GM19023 (cell line): Measurements from ENCODE around the gene SLC35F6.
"Not testable (repeated sequence)": the region's sequence is repeated elsewhere in the genome, so short reads cannot be mapped to it uniquely, and the experiment has no call there.

ENCODE experiments used
- ATAC-seq: cut with Tn5 transposase; IDR thresholded peaks from one replicate; pipeline ENCODE4 v1.9.1; 2021; ENCODE audit warnings: mild to moderate bottlenecking, moderate library complexity; ENCODE audit not compliant: unreplicated experiment

Gene SLC35F6

DNA sequence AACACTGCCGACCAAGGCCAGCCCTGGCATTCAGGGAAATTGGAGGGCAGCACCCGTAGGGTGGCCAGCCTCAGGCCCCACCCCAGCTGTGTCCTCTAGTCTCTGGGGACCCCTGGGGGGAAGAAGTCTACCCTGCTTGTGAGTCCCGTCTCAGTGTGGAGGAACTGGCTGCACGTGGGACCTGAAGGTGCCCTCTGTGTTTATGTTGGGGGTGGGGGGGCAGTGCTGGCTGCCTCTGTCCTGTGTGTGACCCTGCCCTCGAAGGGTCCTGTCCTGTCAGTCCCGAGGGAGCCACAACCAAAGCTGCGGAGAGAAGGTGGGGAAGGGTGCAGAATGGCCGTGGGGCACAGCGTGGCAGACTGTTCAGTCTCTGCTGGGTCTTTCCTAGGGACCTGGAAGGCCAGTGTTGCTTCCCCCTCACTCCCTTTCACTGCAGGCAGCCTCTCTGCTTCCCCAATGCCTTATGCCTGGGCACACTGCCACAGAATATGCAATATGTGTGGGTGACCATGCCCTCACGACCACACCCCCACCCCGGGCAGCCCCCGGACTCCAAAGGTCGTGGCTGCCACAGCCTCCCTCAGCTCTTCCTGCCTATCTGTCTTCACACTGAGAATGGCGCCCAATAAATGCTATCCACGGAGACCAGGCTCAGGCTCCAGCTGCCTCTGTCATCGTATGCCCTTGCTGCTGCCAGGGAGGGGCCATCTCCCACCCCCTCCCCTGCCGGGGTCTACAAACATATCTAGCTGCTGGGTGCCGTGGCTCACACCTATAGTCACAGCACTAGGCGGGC is 33.3 kb upstream of the SLC35F6 start:
- ATAC-seq: no peak

DNA sequence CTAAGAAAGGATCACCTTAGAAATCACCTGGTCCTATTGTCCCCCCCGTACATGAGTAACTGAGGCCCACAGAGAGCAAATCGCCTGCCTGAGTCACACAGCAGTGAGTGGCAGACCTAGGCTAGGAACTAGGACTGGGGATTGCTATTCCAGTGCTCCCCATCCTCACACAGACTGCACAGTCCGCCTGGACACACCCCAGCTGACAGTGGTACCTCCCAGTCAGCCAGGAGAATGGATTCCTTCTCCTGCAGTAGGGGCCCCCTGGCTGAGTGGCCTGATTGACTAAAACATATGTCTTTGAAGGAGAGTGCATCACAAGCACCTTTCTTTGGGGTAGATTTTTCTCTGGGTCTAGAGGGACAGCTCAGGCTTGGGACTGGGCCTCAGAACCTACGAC is 32.4 kb upstream of the SLC35F6 start:
- ATAC-seq: no peak

DNA sequence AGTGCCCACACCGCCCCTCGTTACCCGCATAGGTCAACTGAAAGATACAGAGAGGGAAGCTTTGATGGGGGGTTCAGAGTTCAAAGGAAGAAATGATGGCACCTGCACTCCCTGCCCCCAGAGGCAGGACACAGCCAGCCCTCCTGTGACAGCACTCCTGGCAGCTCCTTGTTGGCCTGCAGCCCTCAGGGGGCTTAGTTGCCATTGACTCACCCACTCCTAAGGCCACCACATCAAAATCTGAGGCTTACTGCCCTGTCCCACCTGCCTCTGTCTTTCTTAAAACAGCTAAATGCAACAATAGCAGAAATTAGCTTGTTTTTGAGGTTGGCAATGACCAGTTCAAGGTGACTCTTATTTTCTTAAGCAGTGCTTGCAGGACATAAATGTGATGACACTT is 31.6 kb upstream of the SLC35F6 start:
- ATAC-seq: no peak

DNA sequence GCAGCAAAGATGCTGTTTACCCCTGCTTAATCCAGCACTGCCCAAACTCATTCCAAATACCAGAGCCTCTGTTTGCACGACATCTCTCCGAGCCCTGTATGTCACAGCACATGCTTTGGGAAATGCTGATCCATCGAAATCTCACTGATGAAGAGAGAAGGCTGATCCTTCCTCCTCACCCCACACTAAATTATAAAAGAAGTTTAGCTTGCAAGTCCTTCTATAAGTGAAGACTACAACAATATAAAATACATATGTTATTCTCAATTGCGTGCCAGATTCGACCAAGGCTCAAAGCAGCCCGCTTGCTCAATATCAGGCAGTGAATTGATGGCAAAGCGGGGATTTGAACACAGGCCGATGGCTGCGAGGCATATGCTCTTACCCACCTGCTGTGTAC is 30.7 kb upstream of the SLC35F6 start:
- no peak for ATAC-seq

DNA sequence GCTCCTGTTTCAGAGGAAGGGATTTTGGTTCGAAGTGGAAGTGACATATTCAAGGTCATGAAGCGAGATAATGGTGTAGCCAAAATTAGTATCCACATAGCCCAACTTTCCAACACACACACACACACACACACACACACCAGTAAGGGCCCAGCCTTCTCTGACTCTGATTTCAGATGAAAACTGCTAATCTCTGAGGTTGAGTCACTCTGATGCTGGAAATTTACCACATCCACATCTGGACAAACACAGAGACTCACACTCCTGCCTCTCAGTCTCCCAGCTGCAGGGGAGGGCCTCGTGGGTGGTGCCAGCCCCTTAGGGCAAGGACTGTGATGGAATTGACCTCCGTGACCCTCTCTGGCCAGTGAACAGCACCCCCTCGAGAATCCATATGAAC is 29.0 kb upstream of the SLC35F6 start:
- no peak for ATAC-seq

DNA sequence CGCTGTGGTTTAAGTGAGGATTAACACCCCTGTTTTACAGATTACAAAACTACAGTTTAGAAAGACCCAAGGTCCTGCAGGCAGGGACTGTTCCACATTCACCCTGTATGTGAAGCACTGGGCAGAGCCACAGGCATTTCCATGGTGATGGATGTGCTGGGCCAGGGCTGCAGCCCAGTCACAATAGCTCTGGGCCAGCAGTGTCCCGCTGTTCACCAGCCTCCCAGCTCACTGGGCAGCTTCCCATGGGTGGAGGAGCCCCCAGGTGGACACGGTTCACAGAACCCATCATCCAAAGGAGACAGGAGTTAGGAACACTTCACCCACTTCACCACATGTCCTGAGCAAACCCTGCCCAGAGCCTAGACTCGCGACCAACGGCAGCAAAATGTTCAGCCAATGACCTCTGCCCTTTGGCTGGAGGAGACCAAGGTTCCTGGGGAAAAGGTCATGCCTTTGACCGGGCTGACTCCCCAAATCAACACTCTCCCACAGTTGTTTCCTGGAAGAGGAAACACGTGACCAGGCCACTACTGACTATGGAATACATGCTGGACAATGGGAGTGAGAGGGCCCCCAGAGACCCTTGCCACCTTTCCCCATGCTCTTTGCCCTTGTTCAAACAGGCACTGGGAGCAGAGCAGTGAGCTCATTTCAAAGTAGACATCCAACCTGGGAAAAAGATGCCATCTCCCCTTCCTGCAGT is 28.0 kb upstream of the SLC35F6 start:
- no peak for ATAC-seq

DNA sequence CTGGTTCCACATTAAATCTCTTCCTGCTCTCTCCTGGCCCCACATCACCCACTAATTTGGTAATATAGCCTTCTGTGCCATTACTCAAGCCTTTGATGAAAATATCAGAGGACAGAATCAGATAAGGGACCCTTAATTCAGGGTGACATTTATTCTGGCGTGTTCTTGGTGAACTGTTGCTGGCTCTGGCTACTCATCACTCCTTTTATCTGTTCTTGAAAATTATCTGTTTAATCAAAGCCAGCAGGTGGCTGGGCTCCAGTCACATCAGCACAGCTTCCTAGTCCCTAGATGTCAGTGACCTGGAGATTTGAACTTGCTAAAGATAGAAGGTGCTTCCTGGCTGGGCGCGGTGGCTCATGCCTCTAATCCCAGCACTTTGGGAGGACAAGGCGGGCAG is 26.9 kb upstream of the SLC35F6 start:
- no peak for ATAC-seq

DNA sequence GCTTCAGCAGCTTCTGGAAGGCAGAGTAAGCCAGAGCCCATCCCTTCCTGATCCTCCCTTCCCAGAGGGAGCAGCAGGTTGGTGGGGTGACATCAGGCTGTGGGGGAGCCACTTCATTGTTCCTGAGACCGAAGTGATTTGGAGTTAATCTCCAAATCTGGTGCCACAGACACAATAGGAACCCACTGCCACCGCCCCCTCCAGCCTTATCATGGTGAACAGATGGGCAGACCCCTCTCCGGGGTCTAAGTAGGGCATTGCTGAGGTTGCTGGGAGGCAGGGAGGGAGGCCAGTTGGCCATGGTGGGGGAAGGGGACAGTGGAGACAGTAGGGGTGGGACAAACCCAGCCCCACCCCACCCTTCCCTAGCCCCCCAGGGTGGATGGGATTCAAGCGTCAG is 25.6 kb upstream of the SLC35F6 start:
- no peak for ATAC-seq

DNA sequence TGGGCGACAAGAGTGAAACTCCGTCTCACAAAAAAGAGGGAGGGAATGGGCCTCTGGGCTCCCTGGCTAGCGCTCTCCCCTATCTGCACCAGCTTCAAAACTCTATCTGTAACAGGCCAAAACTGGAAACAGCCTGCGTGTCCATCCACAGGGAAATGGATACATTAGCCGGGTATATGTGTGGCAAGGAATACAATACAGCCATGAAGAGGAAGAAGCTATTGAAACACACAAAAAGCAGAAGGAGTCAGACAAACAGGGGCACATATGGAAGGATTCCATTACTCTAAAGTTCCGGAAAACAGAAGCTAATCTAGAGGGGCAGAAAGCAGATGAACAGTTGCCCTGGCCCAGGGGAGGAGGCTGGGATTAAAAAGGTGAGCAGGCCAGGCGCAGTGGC is 24.6 kb upstream of the SLC35F6 start:
- ATAC-seq: no peak

DNA sequence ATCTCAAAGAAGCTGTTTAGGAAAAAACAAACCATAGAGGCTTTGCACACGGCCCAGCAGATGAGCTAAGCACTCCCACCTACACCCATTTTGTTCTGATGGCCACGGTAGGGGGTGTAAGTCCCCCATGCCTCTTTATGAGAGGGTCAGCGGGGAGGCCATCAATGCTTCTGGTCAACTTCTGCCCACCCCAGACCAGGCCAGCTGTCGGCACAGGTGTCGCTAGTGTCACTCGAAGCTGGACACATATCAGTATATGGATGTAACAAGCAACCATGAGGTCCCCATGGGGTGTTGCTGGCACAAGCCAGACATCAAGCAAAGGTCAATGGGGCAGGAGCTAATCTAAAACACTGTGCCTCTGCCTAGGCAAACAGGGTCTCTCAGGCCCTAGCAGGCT is 23.7 kb upstream of the SLC35F6 start:
- no peak for ATAC-seq

DNA sequence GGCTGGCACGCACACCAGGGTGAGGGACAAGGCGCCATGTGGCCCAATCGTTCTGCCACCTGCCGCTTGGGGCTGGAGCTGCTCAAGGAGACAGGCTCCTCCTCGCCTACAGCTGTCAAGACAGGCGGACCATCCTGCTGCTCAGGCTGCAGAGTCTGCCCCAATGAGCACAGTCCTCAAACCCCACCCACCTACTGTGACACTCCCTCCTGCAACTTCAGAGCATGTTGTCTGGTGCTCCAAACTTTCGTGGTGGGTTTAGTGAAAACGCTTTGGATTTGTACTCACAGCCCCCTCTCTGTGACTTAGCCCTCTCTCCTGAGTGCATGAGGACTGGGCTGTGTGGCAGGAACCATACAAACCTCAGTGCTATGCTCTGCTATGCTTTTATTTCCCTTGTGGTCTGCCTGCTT is 23.2 kb upstream of the SLC35F6 start:
- ATAC-seq: no peak

DNA sequence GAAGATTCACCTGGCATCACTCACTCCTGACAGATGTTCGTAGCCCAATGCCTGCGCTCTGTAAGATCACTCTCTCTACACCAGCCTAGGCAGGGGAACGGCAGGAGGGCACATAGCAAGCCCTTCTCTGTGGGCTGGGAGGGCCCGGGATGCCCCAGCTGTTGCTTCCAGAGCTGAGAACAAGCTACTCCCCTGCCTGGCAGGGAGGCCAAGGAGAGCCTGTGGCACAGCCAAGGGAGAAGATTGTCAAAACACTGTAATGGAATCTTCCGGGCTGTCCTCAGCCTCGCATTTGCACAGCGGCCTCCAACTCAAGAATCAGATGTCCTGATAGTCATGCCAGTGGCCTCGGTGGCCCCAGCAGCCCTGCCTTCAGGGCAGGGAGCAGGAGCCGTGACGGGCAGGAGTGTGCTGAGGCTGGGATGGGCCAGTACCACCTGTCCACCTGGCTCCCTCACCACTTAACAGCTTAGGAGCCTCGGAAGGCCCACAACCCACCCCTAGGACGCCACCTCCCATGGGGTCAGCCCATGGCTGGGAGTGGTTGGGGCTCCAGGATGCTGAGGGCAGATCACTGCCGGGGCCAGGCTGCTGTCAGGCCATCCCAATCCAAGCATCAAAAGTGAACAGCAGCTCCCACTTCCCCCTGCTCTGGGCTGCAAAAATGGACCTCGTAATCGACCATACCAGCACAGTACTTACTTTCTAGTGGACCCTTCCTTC is 21.9 kb upstream of the SLC35F6 start:
- no peak for ATAC-seq

DNA sequence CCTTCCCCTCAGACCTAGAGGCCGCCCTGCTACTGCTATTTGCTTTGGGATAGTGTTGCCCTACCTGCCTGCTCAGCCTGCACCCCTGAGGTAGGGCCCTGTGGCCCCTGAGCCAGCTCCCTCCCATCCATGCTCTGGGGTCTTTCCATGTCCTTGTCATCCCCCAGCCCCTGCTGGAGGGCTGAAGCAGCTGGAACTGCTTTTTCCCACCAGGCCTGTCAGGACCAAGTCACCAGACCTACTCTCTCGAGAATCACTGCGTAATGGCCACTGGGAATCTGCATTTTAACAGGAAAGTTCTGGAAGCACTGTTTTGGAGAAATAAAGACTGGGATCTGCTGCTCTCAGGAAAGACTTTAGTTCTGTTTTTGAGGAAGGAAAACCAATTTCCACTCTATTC is 20.2 kb upstream of the SLC35F6 start:
- ATAC-seq: no peak

DNA sequence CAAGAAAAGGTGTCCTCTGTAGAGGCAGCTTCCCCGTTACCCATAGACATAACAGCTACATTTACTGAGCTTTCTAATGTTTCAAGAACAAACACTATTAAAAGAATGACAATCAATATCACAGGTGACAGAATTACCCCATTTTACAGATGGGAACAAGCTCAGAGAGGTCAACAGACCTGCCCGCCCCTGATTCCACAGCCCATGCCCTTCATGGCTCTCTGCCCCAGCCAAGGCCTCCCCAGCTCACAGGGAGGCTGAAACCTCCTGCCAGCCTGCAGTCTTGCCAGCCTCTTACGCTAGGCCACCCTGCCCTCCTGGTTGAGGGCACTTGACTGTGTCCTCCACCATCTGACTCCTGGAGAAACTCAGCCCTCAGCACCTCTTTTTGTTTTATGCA is 19.1 kb upstream of the SLC35F6 start:
- ATAC-seq: no peak

DNA sequence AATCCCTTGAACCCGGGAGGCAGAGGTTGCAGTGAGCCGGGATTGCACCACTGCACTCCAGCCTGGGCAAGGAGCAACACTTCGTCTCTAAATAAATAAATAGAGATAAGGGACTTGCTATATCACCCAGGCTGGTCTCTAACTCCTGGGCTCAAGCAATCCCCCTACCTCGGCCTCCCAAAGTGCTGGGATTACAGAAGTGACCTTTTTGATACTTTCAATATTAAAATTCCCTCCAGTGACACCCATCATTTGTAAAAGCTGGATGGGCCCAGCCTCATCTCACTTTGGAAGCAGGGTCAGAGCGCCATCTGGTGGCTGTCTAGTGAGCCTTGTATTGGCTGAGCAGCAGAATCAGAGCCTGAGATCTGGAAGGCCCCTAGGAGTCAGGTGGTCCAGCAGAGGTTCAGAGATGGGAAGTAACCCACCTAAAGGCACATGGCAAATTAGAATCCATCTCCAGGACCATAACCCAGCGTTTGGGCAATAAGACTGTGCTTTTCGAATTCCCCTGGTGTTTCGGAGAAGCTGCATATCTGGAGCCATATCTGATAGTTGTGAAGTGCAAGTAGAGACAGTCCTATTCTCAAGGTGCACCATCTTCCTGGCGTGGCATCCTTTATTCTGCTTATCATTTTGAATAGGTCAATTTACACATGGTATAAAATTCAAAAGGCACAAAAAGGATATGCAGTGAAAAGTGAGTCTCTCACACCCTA is 18.3 kb upstream of the SLC35F6 start:
- ATAC-seq: no peak

DNA sequence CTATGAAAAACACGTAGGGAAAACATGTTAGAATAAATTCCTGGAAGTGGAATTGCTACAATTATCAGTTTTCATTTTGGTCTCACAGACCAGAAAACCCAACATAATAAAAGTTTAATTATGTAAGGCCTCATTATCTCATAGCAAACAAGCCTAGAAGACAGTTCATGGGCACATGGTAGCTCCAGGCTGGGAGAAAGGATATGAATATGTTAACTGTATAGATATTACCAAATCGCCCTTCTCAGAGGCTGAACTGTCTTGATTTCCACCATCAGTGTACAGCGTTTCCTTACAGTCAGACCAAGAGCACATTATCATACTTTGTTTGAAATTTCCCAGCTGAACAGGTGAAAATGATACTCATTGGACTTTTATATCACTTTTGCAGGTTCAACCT is 17.1 kb upstream of the SLC35F6 start:
- no peak for ATAC-seq

DNA sequence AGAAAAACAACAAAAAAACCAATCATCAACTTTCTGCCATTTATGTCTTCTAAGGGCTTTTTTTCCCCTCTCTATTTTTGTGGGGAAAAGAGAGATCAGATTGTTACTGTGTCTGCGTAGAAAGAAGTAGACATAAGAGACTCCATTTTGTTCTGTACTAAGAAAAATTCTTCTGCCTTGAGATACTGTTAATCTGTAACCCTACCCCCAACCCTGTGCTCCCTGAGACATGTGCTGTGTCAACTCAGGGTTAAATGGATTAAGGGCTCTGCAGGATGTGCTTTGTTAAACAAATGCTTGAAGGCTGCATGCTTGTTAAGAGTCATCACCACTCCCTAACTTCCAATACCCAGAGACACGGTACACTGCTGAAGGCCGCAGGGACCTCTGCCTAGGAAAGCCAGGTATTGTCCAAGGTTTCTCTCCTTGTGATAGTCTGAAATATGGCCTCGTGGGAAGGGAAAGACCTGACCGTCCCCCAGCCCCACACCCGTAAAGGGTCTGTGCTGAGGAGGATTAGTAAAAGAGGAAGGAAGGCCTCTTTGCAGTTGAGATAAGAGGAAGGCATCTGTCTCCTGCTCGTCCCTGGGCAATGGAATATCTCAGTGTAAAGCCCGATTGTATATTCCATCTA is 14.2 kb upstream of the SLC35F6 start:
- ATAC-seq: not testable (repeated sequence)

DNA sequence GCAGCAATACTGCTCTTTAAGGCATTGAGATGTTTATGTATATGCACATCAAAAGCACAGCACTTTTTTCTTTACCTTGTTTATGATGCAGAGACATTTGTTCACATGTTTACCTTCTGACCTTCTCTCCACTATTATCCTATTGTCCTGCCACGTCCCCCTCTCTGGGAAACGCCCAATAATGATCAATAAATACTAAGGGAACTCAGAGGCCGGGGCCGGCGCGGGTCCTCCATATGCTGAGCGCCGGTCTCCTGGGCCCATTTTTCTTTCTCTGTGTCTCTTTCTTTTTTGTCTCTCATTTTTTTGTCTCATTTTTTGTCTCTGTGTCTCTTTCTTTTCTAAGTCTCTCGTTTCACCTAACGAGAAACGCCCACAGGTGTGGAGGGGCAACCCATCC is 13.6 kb upstream of the SLC35F6 start:
- not testable (repeated sequence) for ATAC-seq

DNA sequence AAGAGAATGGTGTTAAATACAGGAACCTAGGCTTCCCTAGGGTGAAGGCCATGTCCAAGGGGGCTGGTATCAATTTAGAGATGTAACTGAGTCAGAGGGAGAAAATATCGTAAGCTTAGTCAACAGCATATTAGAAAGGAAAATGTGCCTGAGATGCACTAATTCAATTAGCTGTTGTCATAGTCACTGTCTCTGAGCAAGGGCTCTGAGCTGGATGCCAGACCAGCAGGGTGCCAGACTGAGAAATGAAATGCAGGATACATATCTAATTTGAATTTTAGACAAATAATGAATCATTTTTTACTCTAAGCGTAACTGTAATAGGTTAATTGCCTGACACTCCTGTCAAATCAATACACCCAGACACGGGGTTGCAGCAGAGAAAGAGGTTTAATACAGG is 11.4 kb upstream of the SLC35F6 start:
- no peak for ATAC-seq

DNA sequence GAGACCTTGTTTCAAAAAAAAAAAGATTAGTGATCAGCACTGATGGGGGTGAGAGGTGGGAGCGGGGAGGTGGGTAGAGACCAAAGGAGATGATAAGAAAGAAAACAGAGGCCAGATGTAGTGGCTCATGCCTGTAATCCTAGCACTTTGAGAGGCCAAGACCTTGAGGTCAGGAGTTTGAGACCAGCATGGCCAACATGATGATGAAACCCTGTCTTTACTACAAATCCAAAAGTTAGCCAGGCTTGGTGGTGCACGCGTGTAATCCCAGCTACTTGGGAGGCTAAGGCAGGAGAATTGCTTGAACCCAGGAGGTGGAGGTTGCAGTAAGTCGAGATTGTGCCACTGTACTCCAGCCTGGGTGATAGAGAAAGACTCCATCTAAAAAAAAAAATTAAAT is 9.5 kb upstream of the SLC35F6 start:
- ATAC-seq: no peak
